Measurements from ENCODE around the gene SRRD. TPM values are rescaled to one million over a fixed set of nuclear protein-coding genes. Genes with fewer than 3 reads are reported as not detected.

Gene SRRD
- total and polyA plus RNA-seq, 12 donors, result 10.3 to 261 (median 17.1) TPM

- no peak for DNase-seq
- intact Hi-C loops (cut with DNase I), result no loop called here
- Histone ChIP-seq H3K27ac (no peak overlapping the region), H3K9me3 (replicated peaks in 1 of 3) (no peaks in the 10 kb centered on the region), H3K4me3 (no peak overlapping the region), H3K4me1 (replicated peaks in 1 of 2) (peaks cover 0 to 30% of the 10 kb centered on the region in 2 donors), H3K27me3 (no peaks in the 10 kb centered on the region), H3K36me3 (replicated peaks in 1 of 2) (peaks cover 0 to 47% of the 10 kb centered on the region in 2 donors)
- TF ChIP-seq CTCF (IDR thresholded peaks at IDR 0.05) (no peak), POLR2A (IDR thresholded peaks at IDR 0.05) (no peak)
- 41 to 47% (median 43%) methylated on average over 4 of the region's 4 CpGs for WGBS, 4 donors
Measured at GRCh38 chr22:26477341-26477731, 6.3 kb upstream of the SRRD start.

- H3K4me3 ChIP-seq, result peak overlapping the region in 1 of 4 donors; percentile 23
- H3K4me1 ChIP-seq (replicated peaks in 1 of 2), result peaks cover 7 to 39% of the 10 kb centered on the region in 2 donors
- DNase-seq, result peak in 1 of 7 donors; percentile 14
- peaks cover 0 to 34% of the 10 kb centered on the region in 2 donors for H3K36me3 ChIP-seq (replicated peaks in 1 of 2)
- intact Hi-C loops (cut with DNase I), result no loop called here
- 58 to 62% (median 60%) methylated on average over 12 of the region's 12 CpGs for WGBS, 4 donors
- H3K27ac ChIP-seq, result peak overlapping the region in 1 of 5 donors; percentile 40
- TF ChIP-seq CTCF (IDR thresholded peaks at IDR 0.05) (no peak), POLR2A (IDR thresholded peaks at IDR 0.05) (no peak)
- no peaks in the 10 kb centered on the region for H3K9me3 ChIP-seq (replicated peaks in 1 of 3)
- no peaks in the 10 kb centered on the region for H3K27me3 ChIP-seq
Measured at GRCh38 chr22:26479043-26479791, 4.5 kb upstream of the SRRD start.

GRCh38 chr22:26479792-26480610, 3.7 kb upstream of the SRRD start:
- H3K4me3 ChIP-seq, result peak overlapping the region in 1 of 4 donors; percentile 23
- H3K4me1 ChIP-seq (replicated peaks in 1 of 2), result peaks cover 11 to 47% of the 10 kb centered on the region in 2 donors
- 75 to 81% (median 76%) methylated on average over 12 of the region's 12 CpGs for WGBS, 4 donors
- no peaks in the 10 kb centered on the region for H3K27me3 ChIP-seq
- peak overlapping the region in 1 of 5 donors; percentile 40 for H3K27ac ChIP-seq
- H3K9me3 ChIP-seq (replicated peaks in 1 of 3), result no peaks in the 10 kb centered on the region
- no peak for TF ChIP-seq CTCF (IDR thresholded peaks at IDR 0.05)
- no peak for DNase-seq
- H3K36me3 ChIP-seq (replicated peaks in 1 of 2), result peaks cover 0 to 28% of the 10 kb centered on the region in 2 donors
- intact Hi-C loops (cut with DNase I), result no loop called here

- peaks cover 0 to 24% of the 10 kb centered on the region in 2 donors for H3K36me3 ChIP-seq (replicated peaks in 1 of 2)
- no peak for DNase-seq
- H3K4me1 ChIP-seq (replicated peaks in 1 of 2), result peaks cover 13 to 53% of the 10 kb centered on the region in 2 donors
- H3K27ac ChIP-seq, result peak overlapping the region in 1 of 5 donors; percentile 7
- H3K9me3 ChIP-seq (replicated peaks in 1 of 3), result no peaks in the 10 kb centered on the region
- no peak overlapping the region for H3K4me3 ChIP-seq
- TF ChIP-seq POLR2A (IDR thresholded peaks at IDR 0.05) (no peak), CTCF (IDR thresholded peaks at IDR 0.05) (no peak)
- no peaks in the 10 kb centered on the region for H3K27me3 ChIP-seq
- 81 to 92% (median 90%) methylated on average over 2 of the region's 2 CpGs for WGBS, 4 donors
- intact Hi-C loops (cut with DNase I), result no loop called here
Measured at GRCh38 chr22:26480611-26480932, 3.1 kb upstream of the SRRD start.

All from adrenal gland (tissue), 12 donors.